Stimulated activated CD4-positive, alpha-beta T cell treated with anti-CD3 and anti-CD28 coated beads, Interleukin-4, amount 100 ng/mL, for 1 hour (primary cell): Measurements from ENCODE around the gene ABTB2.
"Not testable (repeated sequence)": the region's sequence is repeated elsewhere in the genome, so short reads cannot be mapped to it uniquely, and the experiment has no call there.

ENCODE experiments used
- DNase-seq: peaks from one replicate; pipeline ENCODE4 v3.0.0-alpha.2; 2020

Gene ABTB2

DNA sequence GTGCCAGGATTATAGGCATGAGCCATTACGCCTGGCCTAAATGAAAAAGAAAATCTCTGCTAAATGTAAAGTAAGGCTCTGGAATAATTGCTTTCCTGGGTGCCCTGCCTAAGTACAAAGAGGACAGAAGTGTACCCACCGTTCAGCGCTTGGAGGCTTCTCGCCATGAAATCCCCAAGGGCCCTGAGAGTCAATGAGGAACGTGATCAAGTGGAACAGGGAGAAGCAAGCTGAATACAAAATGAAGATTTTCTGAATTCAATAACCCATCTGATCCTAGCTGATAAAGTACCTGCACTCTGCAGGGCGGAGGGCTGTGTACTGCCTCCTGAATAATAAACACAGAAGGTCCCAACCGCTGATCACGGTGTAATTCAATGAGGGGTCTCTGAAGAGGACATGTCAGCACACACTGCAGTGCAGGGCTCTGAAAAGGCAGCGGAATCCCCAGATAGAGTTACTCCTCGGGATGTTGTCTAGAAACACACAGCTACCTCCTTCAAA is 97.7 kb downstream of the ABTB2 start:
- no peak for DNase-seq

DNA sequence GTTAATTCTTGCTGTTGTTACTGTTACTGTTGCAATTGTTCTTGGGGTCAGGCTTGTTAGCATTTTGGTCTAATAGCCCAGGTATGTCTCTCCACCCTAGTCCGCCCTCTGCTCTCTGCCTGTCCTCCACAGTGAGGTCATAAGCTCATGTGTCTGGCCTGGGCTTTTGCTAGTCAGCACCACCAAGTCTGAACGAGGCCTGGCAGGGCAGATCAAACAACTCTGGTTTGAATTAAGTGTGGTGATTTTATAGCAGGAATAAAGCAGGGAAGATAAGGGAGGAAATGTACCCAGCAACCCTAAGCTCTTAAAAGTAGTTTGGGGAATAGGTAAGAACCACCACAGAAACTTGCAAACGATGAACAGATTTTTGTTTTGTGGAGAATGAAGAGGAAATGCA is 98.7 kb downstream of the ABTB2 start:
- DNase-seq = no peak

DNA sequence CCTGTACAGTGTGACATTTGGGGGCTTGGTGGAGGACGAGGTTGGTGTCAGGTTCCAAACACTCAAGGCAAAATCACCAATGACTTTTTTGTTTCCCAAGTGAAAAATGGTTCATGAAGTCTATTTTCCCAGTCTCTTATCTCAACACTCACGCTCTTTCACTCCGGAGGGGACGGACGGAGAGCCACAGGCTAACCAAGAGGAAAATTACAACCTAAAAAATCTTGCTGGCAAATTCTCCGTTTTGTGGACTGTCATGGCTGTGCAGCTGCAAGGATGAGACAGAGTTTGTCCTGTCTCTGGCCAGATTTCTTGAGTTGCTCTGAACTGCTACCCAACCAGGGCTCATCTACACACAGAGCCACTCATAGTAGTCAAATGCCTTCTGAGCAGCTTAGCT is 101.2 kb downstream of the ABTB2 start:
- DNase-seq = no peak

- DNase-seq = no peak
Observed at GRCh38 chr11:34256150-34256549, 101.7 kb downstream of the ABTB2 start.

GRCh38 chr11:34255101-34255500 is 102.7 kb downstream of the ABTB2 start:
- DNase-seq = no peak

GRCh38 chr11:34254011-34254410 is 103.8 kb downstream of the ABTB2 start:
- no peak for DNase-seq

- no peak for DNase-seq
Observed at GRCh38 chr11:34252651-34253050, 105.2 kb downstream of the ABTB2 start.

DNA sequence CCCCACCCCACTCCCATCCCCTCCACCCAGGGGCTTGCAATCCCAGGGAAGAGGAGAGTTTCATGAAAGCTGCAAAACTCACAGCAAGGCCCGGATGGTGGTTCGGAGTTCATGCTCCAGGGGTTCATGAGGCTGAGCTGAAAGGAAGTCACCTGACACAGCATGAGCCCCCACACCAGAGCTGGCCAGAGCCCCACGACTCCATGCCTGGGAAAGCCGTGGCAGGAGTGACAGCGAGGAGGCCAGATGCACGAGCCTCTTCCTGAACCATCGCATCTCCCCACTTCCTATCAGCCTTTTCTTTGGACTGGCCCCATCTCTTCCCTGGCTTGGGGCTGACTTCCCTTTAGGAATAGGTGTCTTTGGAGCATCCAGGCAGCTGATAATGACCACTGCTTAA is 105.8 kb downstream of the ABTB2 start:
- DNase-seq = no peak

GRCh38 chr11:34251589-34251980 is 106.2 kb downstream of the ABTB2 start:
- no peak for DNase-seq

DNA sequence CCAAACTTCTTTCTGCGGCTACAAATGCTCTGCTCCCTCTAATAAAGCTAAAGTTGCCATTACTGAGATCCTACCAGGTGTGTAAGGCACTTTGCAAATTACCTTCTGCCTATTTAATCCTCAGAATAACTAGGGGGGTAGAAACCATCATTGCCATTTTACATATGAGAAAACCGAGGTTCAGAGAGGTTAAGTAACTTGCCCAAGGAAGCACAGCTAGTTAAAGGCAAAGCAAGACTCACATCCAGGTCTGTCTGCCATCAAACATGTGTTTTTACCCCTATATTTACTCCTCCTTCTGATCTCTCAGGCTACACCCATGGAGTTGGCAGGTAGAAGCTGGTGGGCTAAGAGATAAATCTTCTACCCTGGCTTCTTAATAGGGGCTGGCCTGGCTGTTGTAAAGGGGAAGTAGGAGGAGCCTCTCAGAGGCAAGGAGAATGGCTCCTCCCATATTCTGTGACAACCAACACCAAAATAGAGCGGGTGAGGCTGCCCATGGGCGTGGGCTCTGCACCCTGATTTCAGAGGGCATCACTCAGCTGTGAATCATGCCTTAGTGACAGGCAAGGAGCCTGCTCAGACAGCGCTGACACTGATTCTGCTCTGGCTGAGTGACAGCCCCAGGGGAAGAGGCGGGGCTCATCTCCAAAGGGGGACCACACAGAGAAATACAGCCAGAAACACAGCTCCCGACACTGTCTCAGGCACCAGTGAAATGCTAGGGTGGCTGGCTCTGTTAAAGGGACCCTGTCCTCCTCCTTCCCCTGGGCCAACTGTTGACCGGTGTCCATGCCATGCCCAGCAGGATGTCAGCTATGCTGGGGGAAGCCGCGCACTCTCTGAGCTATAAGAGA is 106.8 kb downstream of the ABTB2 start:
- DNase-seq = peak; percentile 67

GRCh38 chr11:34250211-34250610 is 107.6 kb downstream of the ABTB2 start:
- DNase-seq = no peak

DNA sequence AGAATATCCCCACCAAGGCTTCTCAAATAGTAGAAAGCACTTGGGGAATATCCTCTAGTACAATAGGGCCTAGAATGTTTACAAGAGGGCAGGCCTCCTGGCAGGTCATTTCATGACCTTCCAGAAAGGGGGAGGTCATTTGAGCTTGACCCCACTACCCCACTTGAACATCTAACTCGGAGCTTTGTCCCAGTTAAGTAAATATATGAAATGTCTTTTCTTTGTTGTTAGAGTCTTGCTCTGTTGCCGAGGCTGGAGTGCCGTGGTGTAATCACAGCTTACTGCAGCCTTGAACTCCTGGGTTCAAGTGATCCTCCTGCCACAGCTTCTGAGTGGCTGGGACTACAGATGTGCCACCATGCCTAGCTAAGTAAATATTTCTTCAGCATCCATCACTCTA is 108.4 kb downstream of the ABTB2 start:
- DNase-seq = no peak

DNA sequence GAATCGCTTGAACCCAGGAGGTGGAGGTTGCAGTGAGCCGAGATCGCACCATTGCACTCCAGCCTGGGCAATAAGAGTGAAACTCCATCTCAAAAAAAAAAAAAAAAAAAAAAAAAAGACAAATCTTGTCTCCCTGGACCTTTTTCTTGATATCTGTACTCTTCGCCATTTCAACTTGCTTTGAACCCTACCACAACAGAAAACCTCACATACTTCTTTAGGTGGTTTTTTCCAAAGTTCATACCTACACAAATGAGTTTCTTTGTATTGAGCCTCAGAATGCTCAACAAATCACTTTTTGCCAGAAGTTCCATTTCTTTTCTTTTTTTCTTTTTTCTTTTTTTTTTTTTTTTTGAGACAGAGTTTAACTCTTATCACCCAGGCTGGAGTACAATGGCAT is 111.3 kb downstream of the ABTB2 start:
- not testable (repeated sequence) for DNase-seq

- DNase-seq = no peak
Observed at GRCh38 chr11:34245041-34245440, 112.8 kb downstream of the ABTB2 start.

DNA sequence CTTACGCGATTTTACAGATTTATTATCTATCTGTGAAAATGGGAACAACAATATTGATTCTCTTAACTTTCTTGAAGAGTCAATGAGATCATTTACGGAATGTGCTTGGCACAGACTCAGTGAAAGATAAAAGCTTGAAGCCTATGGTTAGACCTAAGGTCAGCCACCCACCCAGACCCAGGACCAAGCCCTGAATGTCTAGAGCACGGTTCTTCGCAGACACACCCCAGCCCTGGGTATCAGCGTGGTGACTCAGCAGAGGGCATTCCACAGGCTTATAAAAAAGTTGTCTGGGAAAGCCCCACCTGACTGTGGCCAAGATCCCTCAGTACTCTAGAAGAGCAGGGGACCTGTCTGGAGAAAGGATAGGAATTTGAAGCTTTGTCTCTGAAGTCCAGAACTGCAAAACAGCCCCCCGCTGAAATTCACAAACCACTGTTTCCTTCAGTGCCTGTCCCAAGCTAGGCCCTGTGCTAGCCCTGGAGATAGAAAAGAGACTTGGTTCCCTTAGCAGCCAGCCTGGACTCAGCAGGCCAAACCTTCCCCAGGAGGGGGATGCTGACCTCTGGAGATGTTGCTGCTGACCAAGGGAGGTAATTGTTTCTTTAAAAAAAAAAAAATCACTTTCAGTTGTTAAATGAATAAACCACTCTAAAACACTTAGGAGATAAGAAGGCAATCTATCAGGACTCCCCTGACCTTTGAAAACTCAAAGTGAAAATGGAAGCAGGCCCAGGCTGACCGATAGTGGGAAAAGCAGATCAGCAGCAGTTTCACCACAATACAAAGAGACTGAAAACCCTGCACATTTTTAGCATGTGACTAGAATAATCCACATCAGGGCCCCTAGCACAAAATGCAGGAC is 114.0 kb downstream of the ABTB2 start:
- DNase-seq = peak; percentile 42

- DNase-seq = no peak
Observed at GRCh38 chr11:34242037-34242625, 115.7 kb downstream of the ABTB2 start.

DNA sequence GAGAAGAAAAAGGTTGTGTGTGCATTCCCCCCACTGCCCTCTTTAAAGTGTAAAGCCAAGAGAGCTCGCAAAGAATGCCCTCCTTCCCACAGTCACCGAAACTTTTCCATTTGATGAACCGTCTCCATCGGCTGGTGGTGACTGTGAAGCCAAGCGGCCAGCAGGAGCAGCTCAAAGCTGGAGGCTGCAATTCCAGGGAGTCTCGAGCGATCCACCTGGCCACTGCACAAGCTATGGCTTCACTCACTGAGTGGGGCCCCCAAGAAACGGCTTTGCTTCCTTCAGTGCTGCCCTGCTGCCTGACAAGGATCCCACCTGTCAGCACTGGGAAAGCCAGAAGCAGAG is 117.7 kb downstream of the ABTB2 start:
- no peak for DNase-seq

- DNase-seq = no peak
Observed at GRCh38 chr11:34239465-34240149, 118.2 kb downstream of the ABTB2 start.

GRCh38 chr11:34238966-34239365 is 118.8 kb downstream of the ABTB2 start:
- no peak for DNase-seq

DNA sequence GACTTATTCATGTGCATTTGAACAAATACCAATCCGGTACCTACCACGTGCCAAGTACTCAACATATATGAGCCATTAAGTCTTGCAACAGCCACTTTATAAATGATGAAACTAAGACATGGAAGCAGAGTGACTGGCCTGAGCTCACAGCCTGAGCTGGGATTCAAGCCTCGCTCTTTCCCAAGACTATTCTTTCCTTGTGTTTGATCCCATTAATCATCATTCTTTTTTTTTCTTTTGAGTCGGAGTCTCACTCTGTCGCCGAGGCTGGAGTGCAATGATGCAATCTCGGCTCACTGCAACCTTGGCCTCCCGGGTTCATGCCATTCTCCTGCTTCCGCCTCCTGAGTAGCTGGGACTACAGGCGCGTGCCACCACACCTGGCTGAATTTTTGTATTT is 119.3 kb downstream of the ABTB2 start:
- DNase-seq = no peak

DNA sequence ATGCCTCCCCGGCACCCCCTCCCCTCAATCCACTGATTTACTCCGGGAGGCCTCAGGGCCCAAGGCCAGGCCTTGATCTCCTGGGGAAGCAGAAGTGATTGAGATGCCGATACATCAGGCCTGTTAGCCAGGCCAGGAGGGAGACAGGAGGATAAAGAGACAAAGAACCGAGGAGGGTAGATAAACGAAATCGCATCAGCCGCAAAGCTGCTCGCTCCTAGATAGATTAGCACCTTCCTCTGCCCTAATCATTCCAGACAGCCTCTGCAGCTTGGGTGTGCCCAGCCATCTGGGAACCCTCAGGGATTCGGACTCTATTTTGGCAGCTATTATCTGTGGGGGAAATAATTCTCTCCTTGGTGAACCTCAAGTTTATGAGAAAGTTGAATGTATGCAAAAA is 121.2 kb downstream of the ABTB2 start:
- DNase-seq = no peak

DNA sequence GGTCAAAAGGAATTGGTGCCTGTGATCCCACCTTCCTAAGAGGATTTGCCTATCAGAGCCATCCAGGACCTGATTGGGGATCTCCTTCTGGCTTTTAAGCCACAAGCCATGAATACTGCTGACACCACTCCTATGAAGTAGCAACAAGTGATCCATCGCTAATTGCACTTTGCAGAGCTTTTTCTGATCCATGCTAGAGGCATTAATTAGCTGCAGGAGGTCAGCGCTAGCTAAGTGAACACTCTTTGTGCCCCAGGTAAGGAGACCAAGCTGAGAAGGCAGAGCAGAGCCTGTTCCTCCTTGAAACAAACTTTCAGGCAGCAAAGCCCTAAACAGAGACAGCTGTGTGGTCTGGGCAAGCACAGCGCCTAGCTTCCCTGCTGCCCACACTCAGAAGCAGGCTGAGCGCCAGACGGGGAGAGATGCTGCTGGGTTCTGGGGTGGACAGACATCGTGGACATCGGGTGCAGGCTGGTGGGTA is 122.2 kb downstream of the ABTB2 start:
- DNase-seq = no peak

DNA sequence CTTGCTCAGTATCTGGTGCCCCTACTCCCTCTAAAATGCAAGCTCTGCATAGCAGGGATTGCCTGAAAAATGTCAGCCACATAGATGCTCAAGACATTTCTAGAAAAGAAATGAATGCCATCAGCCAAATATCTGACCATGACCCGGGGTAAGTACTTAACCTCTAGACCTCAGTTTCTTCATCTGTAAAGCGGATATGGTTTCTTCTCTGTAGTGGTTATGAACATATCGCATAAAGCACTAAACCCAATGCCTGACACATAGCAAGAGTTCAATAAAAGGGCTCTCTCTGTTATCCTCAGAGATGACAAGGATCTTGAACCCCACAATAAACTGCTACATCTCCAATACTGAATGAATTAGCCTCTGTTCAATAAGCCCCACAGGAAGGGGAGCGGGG is 122.6 kb downstream of the ABTB2 start:
- no peak for DNase-seq
